ENCODE results near the gene CST9.

The CST9 gene

DNA sequence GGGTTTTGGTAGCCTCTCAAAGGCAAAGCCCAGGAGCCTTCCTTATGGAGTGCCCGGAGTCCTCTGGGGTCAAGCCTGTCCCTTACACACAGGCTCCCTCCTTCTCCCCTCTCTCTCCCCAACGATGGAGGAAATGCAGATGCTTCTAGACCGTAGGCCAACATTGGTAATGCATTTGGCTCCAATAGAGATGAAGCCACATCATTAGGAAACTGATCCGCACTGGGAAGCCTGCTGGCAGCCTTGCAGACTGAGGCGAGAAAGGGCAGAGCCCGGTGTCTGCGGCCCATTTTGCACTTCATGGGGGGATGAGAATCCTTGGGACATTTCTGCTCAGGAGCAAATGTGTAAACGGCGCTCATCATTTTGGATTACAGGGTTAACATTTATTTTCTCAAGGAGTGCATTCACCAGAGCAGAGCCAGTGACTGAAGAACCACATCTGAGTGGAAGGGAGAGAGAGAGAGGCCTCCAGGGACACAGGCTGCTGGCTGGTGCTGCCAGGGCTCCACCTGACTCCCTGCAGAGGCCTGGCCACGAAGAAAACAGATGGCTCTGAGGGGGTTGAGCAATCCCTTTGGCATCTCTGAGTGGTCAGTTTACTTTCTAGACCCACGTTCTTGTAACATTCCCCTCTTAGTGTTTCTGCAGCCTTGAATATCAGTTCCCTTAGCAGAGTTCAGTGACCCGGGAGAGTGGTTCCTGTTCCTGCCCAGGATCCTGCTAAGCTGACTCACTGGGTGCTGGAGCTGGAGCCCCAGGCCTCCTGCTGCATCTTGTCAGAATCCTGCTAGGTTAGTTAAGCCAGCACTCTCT lies 36.4 kb upstream of the CST9 start:
- Histone ChIP-seq H3K36me3 (replicated peaks; ENCODE audit: insufficient read depth, low read length) (no peaks in the 10 kb centered on the region), H3K79me2 (ENCODE audit: low read length) (no peaks in the 10 kb centered on the region), H3K27me3 (replicated peaks; ENCODE audit: insufficient read depth, low read length) (no peaks in the 10 kb centered on the region), H3K4me2 (ENCODE audit: low read depth, low read length) (no peak overlapping the region), H3K27ac (ENCODE audit: low read length) (no peak overlapping the region), H3F3A (ENCODE audit: insufficient read depth, low read length) (no peaks in the 10 kb centered on the region), H3K9ac (ENCODE audit: low read length) (no peak overlapping the region), H3K9me2 (replicated peaks; ENCODE audit: insufficient read depth, low read length) (no peaks in the 10 kb centered on the region), H2AFZ (ENCODE audit: low read length) (no peak overlapping the region), H4K20me1 (ENCODE audit: insufficient read depth, low read length) (no peaks in the 10 kb centered on the region), H3K4me1 (ENCODE audit: low read length) (no peaks in the 10 kb centered on the region), H3K4me3 (ENCODE audit: low read length) (no peak overlapping the region), H3K9me3 (replicated peaks; ENCODE audit: insufficient read depth, low read length) (no peaks in the 10 kb centered on the region)
- no peak for TF ChIP-seq EZH2phosphoT487 (IDR thresholded peaks at IDR 0.05; ENCODE audit: low read length)
- no peak for TF ChIP-seq CTCF (IDR thresholded peaks at IDR 0.05; ENCODE audit: low read length)
- TF ChIP-seq EZH2 (optimal IDR thresholded peaks at IDR 0.05; ENCODE audit: low read depth, low read length), result no peak
- no peak for DNase-seq

GRCh38 chr20:23640671-23641667 lies 35.3 kb upstream of the CST9 start:
- H2AFZ ChIP-seq (ENCODE audit: low read length), result no peak overlapping the region
- H3K27ac ChIP-seq (ENCODE audit: low read length), result no peak overlapping the region
- no peak overlapping the region for H3K4me2 ChIP-seq (ENCODE audit: low read depth, low read length)
- H3K79me2 ChIP-seq (ENCODE audit: low read length), result no peaks in the 10 kb centered on the region
- DNase-seq, result no peak
- no peaks in the 10 kb centered on the region for H3K36me3 ChIP-seq (replicated peaks; ENCODE audit: insufficient read depth, low read length)
- no peaks in the 10 kb centered on the region for H3K9me2 ChIP-seq (replicated peaks; ENCODE audit: insufficient read depth, low read length)
- no peaks in the 10 kb centered on the region for H3K4me1 ChIP-seq (ENCODE audit: low read length)
- no peaks in the 10 kb centered on the region for H4K20me1 ChIP-seq (ENCODE audit: insufficient read depth, low read length)
- no peaks in the 10 kb centered on the region for H3K27me3 ChIP-seq (replicated peaks; ENCODE audit: insufficient read depth, low read length)
- H3K4me3 ChIP-seq (ENCODE audit: low read length), result no peak overlapping the region
- H3F3A ChIP-seq (ENCODE audit: insufficient read depth, low read length), result no peaks in the 10 kb centered on the region
- no peak overlapping the region for H3K9ac ChIP-seq (ENCODE audit: low read length)
- TF ChIP-seq EZH2 (optimal IDR thresholded peaks at IDR 0.05; ENCODE audit: low read depth, low read length) (no peak), EZH2phosphoT487 (IDR thresholded peaks at IDR 0.05; ENCODE audit: low read length) (no peak), CTCF (IDR thresholded peaks at IDR 0.05; ENCODE audit: low read length) (no peak)
- no peaks in the 10 kb centered on the region for H3K9me3 ChIP-seq (replicated peaks; ENCODE audit: insufficient read depth, low read length)

GRCh38 chr20:23640018-23640601 lies 34.4 kb upstream of the CST9 start:
- H4K20me1 ChIP-seq (ENCODE audit: insufficient read depth, low read length), result no peaks in the 10 kb centered on the region
- no peaks in the 10 kb centered on the region for H3K36me3 ChIP-seq (replicated peaks; ENCODE audit: insufficient read depth, low read length)
- H3K9ac ChIP-seq (ENCODE audit: low read length), result no peak overlapping the region
- no peak overlapping the region for H2AFZ ChIP-seq (ENCODE audit: low read length)
- H3K9me2 ChIP-seq (replicated peaks; ENCODE audit: insufficient read depth, low read length), result no peaks in the 10 kb centered on the region
- H3K79me2 ChIP-seq (ENCODE audit: low read length), result no peaks in the 10 kb centered on the region
- H3K4me3 ChIP-seq (ENCODE audit: low read length), result no peak overlapping the region
- H3K4me2 ChIP-seq (ENCODE audit: low read depth, low read length), result no peak overlapping the region
- no peak for DNase-seq
- H3K4me1 ChIP-seq (ENCODE audit: low read length), result no peaks in the 10 kb centered on the region
- no peaks in the 10 kb centered on the region for H3F3A ChIP-seq (ENCODE audit: insufficient read depth, low read length)
- no peaks in the 10 kb centered on the region for H3K9me3 ChIP-seq (replicated peaks; ENCODE audit: insufficient read depth, low read length)
- no peak for TF ChIP-seq CTCF (IDR thresholded peaks at IDR 0.05; ENCODE audit: low read length)
- no peak for TF ChIP-seq EZH2phosphoT487 (IDR thresholded peaks at IDR 0.05; ENCODE audit: low read length)
- TF ChIP-seq EZH2 (optimal IDR thresholded peaks at IDR 0.05; ENCODE audit: low read depth, low read length), result no peak
- no peaks in the 10 kb centered on the region for H3K27me3 ChIP-seq (replicated peaks; ENCODE audit: insufficient read depth, low read length)
- H3K27ac ChIP-seq (ENCODE audit: low read length), result no peak overlapping the region
